HCT116 (cell line): Measurements from ENCODE around the gene SLC18A2.

Experiments
- CTCF ChIP-seq, 3 experiments: fragments of 200-600 bp in 1 of 3; sonication (generic) in 1 of 3; IDR thresholded peaks in 2 of 3; conservative IDR thresholded peaks in 1 of 3; 2 replicates each; pipeline ENCODE4 v1.5.1; 2012 to 2017; ENCODE audit warnings: low read depth in 2 of 3, low read length in 2 of 3, antibody characterized with exemption in 1 of 3, borderline replicate concordance in 1 of 3, control low read depth in 1 of 3, mild to moderate bottlenecking in 1 of 3, mixed read lengths in 1 of 3, mixed run types in 1 of 3, moderate library complexity in 1 of 3; ENCODE audit not compliant: insufficient read depth in 1 of 3
- ZBTB33 ChIP-seq: IDR thresholded peaks from 2 replicates; pipeline ENCODE4 v1.6.1; 2011; ENCODE audit warnings: mild to moderate bottlenecking, low read length, moderate library complexity; ENCODE audit not compliant: insufficient replicate concordance; ENCODE audit errors: extremely low read depth

GRCh38 chr10:117201826-117202225 lies 39.1 kb upstream of the SLC18A2 start:
- no peak for TF ChIP-seq CTCF (IDR thresholded peaks at IDR 0.05 in 2 of 3, conservative IDR thresholded peaks at IDR 0.05 in 1 of 3; ENCODE audit: borderline replicate concordance in 1 of 3, insufficient read depth in 1 of 3, low read depth in 2 of 3, low read length in 2 of 3)
- no peak for TF ChIP-seq ZBTB33
